Measurements from ENCODE around the gene PACS2. TPM values are rescaled to one million over a fixed set of nuclear protein-coding genes. Genes with fewer than 3 reads are reported as not detected.

PACS2 gene
- total RNA-seq, 3 donors from 2014 or later (not counting 1 experiment from before 2014, with no cell fraction given), result 58.4 to 76.5 (median 69.2) TPM

GRCh38 chr14:105322791-105323556, 8.4 kb downstream of the PACS2 start:
- Mint-ChIP-seq H3K27ac (no peak overlapping the region), H3K4me3 (no peak overlapping the region), H3K9me3 (no peaks in the 10 kb centered on the region), H3K4me1 (peaks cover 12 to 15% of the 10 kb centered on the region in 2 donors), H3K36me3 (no peaks in the 10 kb centered on the region), H3K27me3 (ENCODE audit: low read depth in 2 of 2) (no peaks in the 10 kb centered on the region)
- DNase-seq, result no peak
- H3K27me3 ChIP-seq (ENCODE audit: control insufficient read depth, insufficient read depth, low read length), result no peaks in the 10 kb centered on the region
- WGBS (ENCODE audit: insufficient coverage), result 89% methylated on average over 27 of the region's 27 CpGs
- TF ChIP-seq, protein P1, sequence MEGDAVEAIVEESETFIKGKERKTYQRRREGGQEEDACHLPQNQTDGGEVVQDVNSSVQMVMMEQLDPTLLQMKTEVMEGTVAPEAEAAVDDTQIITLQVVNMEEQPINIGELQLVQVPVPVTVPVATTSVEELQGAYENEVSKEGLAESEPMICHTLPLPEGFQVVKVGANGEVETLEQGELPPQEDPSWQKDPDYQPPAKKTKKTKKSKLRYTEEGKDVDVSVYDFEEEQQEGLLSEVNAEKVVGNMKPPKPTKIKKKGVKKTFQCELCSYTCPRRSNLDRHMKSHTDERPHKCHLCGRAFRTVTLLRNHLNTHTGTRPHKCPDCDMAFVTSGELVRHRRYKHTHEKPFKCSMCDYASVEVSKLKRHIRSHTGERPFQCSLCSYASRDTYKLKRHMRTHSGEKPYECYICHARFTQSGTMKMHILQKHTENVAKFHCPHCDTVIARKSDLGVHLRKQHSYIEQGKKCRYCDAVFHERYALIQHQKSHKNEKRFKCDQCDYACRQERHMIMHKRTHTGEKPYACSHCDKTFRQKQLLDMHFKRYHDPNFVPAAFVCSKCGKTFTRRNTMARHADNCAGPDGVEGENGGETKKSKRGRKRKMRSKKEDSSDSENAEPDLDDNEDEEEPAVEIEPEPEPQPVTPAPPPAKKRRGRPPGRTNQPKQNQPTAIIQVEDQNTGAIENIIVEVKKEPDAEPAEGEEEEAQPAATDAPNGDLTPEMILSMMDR (IDR thresholded peaks at IDR 0.05), result no peak
- H3K36me3 ChIP-seq (ENCODE audit: control insufficient read depth, insufficient read depth, low read length), result no peaks in the 10 kb centered on the region
- H3K4me1 ChIP-seq (ENCODE audit: control insufficient read depth, insufficient read depth, low read length), result peaks cover 1% of the 10 kb centered on the region
- no peak overlapping the region for H3K27ac ChIP-seq (ENCODE audit: low read length)
- H3K9me3 ChIP-seq (ENCODE audit: control insufficient read depth, insufficient read depth, low read length), result no peaks in the 10 kb centered on the region
- intact Hi-C loops (cut with micrococcal nuclease), result no loop called here
- no peak overlapping the region for H3K4me3 ChIP-seq (ENCODE audit: low read length)
- no peak for ATAC-seq

DNA sequence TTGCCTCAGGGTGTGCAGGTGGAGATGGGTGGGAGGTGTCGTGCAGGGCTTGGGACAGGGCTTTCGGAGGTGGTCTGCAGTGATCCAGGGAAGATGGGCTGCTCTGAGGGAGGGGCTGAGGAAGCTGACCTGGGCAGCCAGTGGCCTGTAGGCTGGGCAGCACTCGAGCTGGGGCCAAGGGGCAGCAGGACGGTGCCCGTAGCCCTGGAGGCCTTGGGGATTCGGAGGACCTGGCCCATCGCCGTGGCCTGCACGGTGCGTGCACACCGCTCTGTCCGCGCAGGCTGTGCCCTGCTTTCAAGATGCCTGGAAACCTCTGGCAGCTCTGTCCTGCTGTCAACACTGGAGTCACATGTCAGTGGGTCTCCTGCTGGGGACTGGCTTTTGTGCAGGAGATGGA, 9.1 kb downstream of the PACS2 start:
- TF ChIP-seq, protein P1 (IDR thresholded peaks at IDR 0.05), result no peak
- H3K27me3 Mint-ChIP-seq (ENCODE audit: low read depth in 2 of 2), result no peaks in the 10 kb centered on the region
- H3K9me3 ChIP-seq (ENCODE audit: control insufficient read depth, insufficient read depth, low read length), result no peaks in the 10 kb centered on the region
- H3K27me3 ChIP-seq (ENCODE audit: control insufficient read depth, insufficient read depth, low read length), result no peaks in the 10 kb centered on the region
- H3K4me3 Mint-ChIP-seq, result no peak overlapping the region
- peaks cover 13 to 19% of the 10 kb centered on the region in 2 donors for H3K4me1 Mint-ChIP-seq
- no peaks in the 10 kb centered on the region for H3K36me3 Mint-ChIP-seq
- no peaks in the 10 kb centered on the region for H3K36me3 ChIP-seq (ENCODE audit: control insufficient read depth, insufficient read depth, low read length)
- WGBS (ENCODE audit: insufficient coverage), result 97% methylated on average over 13 of the region's 13 CpGs
- no peaks in the 10 kb centered on the region for H3K9me3 Mint-ChIP-seq
- no peak overlapping the region for H3K27ac Mint-ChIP-seq
- intact Hi-C loops (cut with micrococcal nuclease), result no loop called here
- DNase-seq (no peak), ATAC-seq (no peak)
- H3K27ac ChIP-seq (ENCODE audit: low read length), result no peak overlapping the region
- no peak overlapping the region for H3K4me3 ChIP-seq (ENCODE audit: low read length)
- H3K4me1 ChIP-seq (ENCODE audit: control insufficient read depth, insufficient read depth, low read length), result no peaks in the 10 kb centered on the region

DNA sequence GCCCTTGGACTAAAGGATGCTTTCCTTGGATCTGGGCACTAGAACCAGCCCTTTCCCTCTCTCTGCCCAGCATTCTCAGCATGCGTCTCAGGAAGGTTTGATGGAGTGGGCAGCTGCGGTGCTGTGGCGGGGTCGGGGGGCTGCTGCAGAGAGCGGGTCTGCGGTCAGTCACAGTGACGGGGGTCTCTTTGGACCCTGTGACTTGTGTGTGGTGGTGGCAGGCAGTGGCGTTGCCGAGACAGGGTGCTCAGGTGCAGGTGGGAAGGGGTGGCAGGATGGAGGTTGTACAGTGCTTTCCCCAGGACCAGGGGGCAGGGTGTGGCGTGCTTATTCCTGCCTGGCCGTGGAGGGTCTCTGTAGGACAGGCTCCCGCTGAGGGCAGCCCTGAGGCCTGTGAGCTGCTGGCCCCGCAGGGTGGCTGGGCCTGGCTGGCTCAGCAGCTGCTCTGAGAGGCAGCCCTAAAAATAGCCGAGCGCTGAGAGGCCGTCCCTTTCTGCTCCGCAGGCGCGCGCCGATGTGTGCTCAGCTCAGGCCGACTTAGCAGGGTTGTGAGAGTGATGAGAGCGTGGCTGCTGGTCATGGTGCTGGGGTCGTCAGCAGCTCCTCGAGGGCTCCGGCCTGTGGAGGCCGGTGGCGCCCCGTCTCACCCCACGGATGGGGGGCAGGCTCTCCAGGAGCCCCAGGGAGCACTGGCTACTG, 9.7 kb downstream of the PACS2 start:
- no peaks in the 10 kb centered on the region for H3K36me3 ChIP-seq (ENCODE audit: control insufficient read depth, insufficient read depth, low read length)
- intact Hi-C loops (cut with micrococcal nuclease), result no loop called here
- ATAC-seq (no peak), DNase-seq (no peak)
- H3K27me3 Mint-ChIP-seq (ENCODE audit: low read depth in 2 of 2), result no peaks in the 10 kb centered on the region
- H3K9me3 Mint-ChIP-seq, result no peaks in the 10 kb centered on the region
- H3K4me1 Mint-ChIP-seq, result peaks cover 19 to 25% of the 10 kb centered on the region in 2 donors
- WGBS (ENCODE audit: insufficient coverage), result 96% methylated on average over 29 of the region's 30 CpGs
- no peaks in the 10 kb centered on the region for H3K36me3 Mint-ChIP-seq
- no peaks in the 10 kb centered on the region for H3K27me3 ChIP-seq (ENCODE audit: control insufficient read depth, insufficient read depth, low read length)
- TF ChIP-seq, protein P1 (IDR thresholded peaks at IDR 0.05), result no peak
- H3K27ac ChIP-seq (ENCODE audit: low read length), result no peak overlapping the region
- H3K27ac Mint-ChIP-seq, result no peak overlapping the region
- H3K4me1 ChIP-seq (ENCODE audit: control insufficient read depth, insufficient read depth, low read length), result no peaks in the 10 kb centered on the region
- H3K4me3 ChIP-seq (ENCODE audit: low read length), result no peak overlapping the region
- no peaks in the 10 kb centered on the region for H3K9me3 ChIP-seq (ENCODE audit: control insufficient read depth, insufficient read depth, low read length)
- no peak overlapping the region for H3K4me3 Mint-ChIP-seq
